GM12878 (cell line): Measurements from ENCODE around the gene TOM1L2.

Experiments
- JUND ChIP-seq: IDR thresholded peaks from 2 replicates; pipeline ENCODE4 v1.6.1; 2012; ENCODE audit warnings: low read depth, mild to moderate bottlenecking, low read length, improper control_type of control experiment, moderate library complexity
- POLR2AphosphoS5 ChIP-seq: IDR thresholded peaks from 2 replicates; pipeline ENCODE4 v1.6.1; 2011; ENCODE audit warnings: mild to moderate bottlenecking, low read length, inconsistent platforms
- SRF ChIP-seq, 2 experiments: IDR thresholded peaks; 2 replicates each; pipeline ENCODE4 v1.6.1; 2011; ENCODE audit warnings: low read depth in 2 of 2, low read length in 2 of 2, mild to moderate bottlenecking in 1 of 2, moderate library complexity in 1 of 2
- TF ChIP-seq, protein P1 (sequence below), 3 experiments: IDR thresholded peaks in 2 of 3; conservative IDR thresholded peaks in 1 of 3; 2 replicates each; pipeline ENCODE4 v1.5.1; 2011; ENCODE audit warnings: low read depth in 3 of 3, low read length in 3 of 3, mild to moderate bottlenecking in 3 of 3, control low read depth in 2 of 3, moderate library complexity in 2 of 3, inconsistent platforms in 1 of 3, mixed read lengths in 1 of 3; ENCODE audit not compliant: control insufficient read depth in 2 of 3, insufficient read depth in 1 of 3; ENCODE audit errors: extremely low read depth in 1 of 3
- TF ChIP-seq, protein P2 (sequence below): IDR thresholded peaks from 2 replicates; pipeline ENCODE4 v1.6.1; 2012; ENCODE audit warnings: low read length, inconsistent platforms
- TF ChIP-seq, protein P3 (sequence below): fragments of 450-650 bp; IDR thresholded peaks from 2 replicates; pipeline ENCODE4 v1.6.1; 2016; ENCODE audit warnings: mild to moderate bottlenecking, moderate library complexity, borderline replicate concordance

DNA sequence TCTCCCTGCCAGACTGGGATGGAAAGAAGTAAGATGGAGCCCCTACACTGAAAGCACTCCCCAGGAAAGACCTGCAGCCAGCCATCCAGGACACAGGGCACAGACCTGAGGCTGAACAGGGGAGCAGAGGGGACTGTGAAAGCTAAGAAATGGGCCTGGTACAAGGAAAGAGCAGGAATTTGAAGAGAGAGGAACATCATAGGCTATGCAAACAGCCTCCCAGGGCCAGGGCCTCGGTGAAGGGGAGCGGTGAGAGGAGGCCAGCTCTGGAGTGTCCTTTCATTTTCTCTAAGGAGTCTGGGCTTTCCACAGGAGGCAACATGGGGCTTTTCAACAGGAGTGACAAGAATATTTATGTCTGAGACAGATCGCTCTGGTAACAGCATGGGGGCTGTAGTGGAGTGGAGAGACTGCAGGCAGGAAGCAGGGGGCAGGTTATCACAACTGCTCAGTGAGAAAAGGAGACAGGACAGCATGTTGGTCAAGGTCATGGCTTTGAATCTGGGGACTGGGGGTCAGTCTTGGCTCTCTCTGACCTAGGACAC is 50.1 kb downstream of the TOM1L2 start:
- TF ChIP-seq, protein P1, sequence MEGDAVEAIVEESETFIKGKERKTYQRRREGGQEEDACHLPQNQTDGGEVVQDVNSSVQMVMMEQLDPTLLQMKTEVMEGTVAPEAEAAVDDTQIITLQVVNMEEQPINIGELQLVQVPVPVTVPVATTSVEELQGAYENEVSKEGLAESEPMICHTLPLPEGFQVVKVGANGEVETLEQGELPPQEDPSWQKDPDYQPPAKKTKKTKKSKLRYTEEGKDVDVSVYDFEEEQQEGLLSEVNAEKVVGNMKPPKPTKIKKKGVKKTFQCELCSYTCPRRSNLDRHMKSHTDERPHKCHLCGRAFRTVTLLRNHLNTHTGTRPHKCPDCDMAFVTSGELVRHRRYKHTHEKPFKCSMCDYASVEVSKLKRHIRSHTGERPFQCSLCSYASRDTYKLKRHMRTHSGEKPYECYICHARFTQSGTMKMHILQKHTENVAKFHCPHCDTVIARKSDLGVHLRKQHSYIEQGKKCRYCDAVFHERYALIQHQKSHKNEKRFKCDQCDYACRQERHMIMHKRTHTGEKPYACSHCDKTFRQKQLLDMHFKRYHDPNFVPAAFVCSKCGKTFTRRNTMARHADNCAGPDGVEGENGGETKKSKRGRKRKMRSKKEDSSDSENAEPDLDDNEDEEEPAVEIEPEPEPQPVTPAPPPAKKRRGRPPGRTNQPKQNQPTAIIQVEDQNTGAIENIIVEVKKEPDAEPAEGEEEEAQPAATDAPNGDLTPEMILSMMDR (IDR thresholded peaks at IDR 0.05 in 2 of 3, conservative IDR thresholded peaks at IDR 0.05 in 1 of 3; ENCODE audit: control insufficient read depth in 2 of 3, extremely low read depth in 1 of 3, insufficient read depth in 1 of 3, low read depth in 3 of 3, low read length in 3 of 3): no peak
- TF ChIP-seq, protein P2, sequence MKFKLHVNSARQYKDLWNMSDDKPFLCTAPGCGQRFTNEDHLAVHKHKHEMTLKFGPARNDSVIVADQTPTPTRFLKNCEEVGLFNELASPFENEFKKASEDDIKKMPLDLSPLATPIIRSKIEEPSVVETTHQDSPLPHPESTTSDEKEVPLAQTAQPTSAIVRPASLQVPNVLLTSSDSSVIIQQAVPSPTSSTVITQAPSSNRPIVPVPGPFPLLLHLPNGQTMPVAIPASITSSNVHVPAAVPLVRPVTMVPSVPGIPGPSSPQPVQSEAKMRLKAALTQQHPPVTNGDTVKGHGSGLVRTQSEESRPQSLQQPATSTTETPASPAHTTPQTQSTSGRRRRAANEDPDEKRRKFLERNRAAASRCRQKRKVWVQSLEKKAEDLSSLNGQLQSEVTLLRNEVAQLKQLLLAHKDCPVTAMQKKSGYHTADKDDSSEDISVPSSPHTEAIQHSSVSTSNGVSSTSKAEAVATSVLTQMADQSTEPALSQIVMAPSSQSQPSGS: no peak
- TF ChIP-seq POLR2AphosphoS5 (no peak), SRF (IDR thresholded peaks at IDR 0.05; ENCODE audit: low read depth in 2 of 2, low read length in 2 of 2) (no peak), JUND (no peak)
- TF ChIP-seq, protein P3, sequence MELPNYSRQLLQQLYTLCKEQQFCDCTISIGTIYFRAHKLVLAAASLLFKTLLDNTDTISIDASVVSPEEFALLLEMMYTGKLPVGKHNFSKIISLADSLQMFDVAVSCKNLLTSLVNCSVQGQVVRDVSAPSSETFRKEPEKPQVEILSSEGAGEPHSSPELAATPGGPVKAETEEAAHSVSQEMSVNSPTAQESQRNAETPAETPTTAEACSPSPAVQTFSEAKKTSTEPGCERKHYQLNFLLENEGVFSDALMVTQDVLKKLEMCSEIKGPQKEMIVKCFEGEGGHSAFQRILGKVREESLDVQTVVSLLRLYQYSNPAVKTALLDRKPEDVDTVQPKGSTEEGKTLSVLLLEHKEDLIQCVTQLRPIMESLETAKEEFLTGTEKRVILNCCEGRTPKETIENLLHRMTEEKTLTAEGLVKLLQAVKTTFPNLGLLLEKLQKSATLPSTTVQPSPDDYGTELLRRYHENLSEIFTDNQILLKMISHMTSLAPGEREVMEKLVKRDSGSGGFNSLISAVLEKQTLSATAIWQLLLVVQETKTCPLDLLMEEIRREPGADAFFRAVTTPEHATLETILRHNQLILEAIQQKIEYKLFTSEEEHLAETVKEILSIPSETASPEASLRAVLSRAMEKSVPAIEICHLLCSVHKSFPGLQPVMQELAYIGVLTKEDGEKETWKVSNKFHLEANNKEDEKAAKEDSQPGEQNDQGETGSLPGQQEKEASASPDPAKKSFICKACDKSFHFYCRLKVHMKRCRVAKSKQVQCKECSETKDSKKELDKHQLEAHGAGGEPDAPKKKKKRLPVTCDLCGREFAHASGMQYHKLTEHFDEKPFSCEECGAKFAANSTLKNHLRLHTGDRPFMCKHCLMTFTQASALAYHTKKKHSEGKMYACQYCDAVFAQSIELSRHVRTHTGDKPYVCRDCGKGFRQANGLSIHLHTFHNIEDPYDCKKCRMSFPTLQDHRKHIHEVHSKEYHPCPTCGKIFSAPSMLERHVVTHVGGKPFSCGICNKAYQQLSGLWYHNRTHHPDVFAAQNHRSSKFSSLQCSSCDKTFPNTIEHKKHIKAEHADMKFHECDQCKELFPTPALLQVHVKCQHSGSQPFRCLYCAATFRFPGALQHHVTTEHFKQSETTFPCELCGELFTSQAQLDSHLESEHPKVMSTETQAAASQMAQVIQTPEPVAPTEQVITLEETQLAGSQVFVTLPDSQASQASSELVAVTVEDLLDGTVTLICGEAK: no peak
